Astrocyte (in vitro differentiated cells and primary cell): Measurements from ENCODE around the gene ADORA2A.

Experiments
- EZH2 ChIP-seq: IDR thresholded peaks from 2 replicates; pipeline ENCODE4 v1.6.1; 2012; ENCODE audit warnings: mild to moderate bottlenecking, low read length, inconsistent platforms; ENCODE audit not compliant: insufficient read depth
- TF ChIP-seq, protein P1 (sequence below): IDR thresholded peaks from 2 replicates; pipeline ENCODE4 v1.5.1; 2011; ENCODE audit warnings: low read depth, mild to moderate bottlenecking, inconsistent platforms, low read length, moderate library complexity; ENCODE audit not compliant: insufficient read depth

- TF ChIP-seq, protein P1, sequence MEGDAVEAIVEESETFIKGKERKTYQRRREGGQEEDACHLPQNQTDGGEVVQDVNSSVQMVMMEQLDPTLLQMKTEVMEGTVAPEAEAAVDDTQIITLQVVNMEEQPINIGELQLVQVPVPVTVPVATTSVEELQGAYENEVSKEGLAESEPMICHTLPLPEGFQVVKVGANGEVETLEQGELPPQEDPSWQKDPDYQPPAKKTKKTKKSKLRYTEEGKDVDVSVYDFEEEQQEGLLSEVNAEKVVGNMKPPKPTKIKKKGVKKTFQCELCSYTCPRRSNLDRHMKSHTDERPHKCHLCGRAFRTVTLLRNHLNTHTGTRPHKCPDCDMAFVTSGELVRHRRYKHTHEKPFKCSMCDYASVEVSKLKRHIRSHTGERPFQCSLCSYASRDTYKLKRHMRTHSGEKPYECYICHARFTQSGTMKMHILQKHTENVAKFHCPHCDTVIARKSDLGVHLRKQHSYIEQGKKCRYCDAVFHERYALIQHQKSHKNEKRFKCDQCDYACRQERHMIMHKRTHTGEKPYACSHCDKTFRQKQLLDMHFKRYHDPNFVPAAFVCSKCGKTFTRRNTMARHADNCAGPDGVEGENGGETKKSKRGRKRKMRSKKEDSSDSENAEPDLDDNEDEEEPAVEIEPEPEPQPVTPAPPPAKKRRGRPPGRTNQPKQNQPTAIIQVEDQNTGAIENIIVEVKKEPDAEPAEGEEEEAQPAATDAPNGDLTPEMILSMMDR: no peak
- TF ChIP-seq EZH2: no peak
Observed at GRCh38 chr22:24442352-24442744, 14.9 kb downstream of the ADORA2A start.
